GM18499 (cell line): ENCODE measurements around the gene EIF3L.

Experiments used
- ATAC-seq: cut with Tn5 transposase; IDR thresholded peaks from one replicate; pipeline ENCODE4 v1.9.1; 2021; ENCODE audit warnings: moderate number of reproducible peaks; ENCODE audit not compliant: insufficient read depth, unreplicated experiment

EIF3L gene

GRCh38 chr22:37924386-37925065 is 75.3 kb downstream of the EIF3L start:
- no peak for ATAC-seq

- no peak for ATAC-seq
Observed at GRCh38 chr22:37925330-37925729, 76.1 kb downstream of the EIF3L start.

GRCh38 chr22:37925767-37926166 is 76.5 kb downstream of the EIF3L start:
- ATAC-seq: no peak

DNA sequence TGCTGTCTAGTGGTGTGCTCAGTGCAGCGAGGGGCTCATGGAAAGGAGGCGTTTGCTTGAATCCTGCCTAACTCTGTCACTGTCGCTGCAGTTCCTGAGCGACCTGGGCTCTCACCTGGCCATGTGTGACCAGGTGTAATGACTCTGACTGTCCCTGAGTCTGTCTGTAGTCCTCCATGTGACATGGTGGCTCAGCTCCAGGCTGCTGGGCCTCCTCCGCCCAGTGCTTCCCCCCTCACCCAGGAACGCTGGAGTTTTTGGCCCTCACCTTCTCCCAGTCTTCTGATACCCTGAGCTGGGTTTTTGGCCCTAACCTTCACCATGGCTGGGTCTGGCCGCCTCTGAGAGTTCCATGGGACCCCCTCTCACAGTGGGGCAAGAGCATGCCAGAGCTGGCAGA is 77.1 kb downstream of the EIF3L start:
- ATAC-seq: no peak

DNA sequence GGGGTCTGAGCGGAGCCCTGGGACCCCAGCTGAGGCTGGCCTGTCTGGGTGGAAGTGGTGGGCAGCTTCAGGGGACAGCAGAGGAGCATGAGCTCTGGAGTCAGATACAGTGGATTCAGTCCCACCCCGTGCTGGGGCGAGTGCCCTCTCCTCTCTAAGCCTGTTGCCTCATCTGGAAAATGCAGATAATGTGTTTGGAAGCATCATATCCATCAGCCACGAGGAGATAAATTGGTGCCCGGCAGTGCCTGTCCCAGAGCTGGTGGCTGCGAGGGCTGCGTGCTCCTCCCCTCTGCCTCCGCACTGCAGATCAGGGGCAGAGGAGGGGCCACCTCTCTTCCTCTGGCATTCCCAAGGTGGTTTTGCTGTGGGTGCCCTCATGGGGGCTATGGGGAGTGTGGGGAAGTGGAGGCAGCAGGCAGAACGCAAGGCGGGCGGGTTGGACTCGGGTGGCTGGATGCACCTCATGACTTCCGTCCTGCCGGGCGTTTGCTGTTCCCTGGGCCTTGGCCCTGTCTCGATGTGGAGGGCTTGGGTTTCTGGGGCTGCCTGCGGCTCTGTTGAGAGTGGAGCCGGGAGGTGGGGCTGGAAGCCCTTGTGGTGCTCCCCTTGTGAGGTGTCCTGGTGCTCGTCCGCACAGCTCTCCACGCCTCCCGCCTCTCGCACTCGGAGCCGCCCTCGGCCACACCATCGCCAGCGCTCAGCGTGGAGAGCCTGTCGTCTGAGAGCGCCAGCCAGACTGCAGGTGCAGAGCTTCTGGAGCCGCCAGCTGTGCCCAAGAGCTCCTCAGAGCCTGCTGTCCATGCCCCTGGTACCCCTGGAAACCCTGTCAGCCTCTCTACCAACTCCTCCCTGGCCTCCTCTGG is 77.8 kb downstream of the EIF3L start:
- ATAC-seq: no peak

DNA sequence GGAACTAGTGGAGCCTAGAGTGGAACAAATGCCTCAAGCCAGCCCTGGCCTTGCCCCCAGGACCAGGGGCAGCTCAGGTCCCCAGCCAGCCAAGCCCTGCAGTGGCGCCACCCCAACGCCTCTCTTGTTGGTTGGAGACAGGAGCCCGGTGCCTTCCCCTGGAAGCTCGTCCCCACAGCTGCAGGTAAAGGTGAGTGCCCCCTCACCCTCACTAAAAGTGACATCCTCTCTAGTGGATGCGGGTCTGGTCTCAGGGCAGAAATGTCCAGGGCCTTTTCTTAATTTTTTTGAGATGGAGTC is 78.4 kb downstream of the EIF3L start:
- no peak for ATAC-seq

DNA sequence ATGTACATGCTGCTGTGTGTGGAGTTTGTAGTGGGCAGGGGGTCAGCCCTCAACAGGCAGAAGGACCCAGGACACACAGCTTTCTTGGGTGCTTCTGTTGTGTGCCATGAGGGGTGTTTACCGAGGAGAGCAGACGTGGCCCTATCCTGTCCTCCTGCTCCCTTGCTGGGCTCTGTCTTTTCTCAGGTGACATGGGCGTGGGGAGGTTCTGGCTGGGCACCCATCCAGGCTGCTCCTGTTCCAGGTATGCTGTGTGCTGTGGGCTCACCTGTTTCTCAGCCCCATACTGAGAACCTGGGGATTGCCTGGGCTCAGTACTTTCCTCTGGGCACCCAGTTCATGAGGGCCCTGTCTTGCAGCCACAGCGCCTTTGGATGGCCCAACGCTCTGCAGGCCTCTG is 80.2 kb downstream of the EIF3L start:
- no peak for ATAC-seq

DNA sequence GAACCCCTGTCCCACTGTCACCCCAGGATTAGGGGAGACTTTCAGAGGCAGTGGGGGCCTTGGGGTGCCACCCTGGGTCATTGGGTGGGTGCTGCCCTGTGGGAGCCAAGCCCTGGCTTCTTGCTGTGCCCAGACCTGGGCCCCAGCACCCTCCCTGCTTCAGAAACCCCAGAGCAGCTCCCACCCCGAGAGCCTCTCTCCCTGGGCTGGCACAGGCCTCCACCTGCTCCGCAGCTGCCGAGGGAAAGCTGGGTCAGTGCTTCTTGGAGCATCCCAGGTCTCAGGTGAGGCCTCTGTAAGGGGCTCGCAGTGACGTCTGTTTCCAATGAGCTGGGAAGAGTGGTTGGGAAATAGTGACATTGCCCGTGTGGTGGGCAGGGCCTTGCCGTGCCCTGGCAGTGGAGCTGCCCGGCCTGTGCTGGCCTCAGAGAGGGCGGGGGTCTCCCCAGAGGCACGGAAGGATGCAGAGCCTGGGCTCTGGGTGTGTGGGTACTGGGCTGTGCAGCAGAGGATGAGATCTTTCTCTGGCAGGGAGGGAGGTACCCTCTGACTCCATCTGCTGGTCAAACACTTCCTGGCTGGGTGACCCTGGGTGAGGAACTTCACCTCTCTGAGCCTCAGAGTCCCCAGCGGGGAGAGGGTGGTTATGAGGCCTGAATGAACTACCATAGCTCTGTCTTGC is 81.2 kb downstream of the EIF3L start:
- no peak for ATAC-seq

GRCh38 chr22:37930952-37931440 is 81.8 kb downstream of the EIF3L start:
- ATAC-seq: no peak

- no peak for ATAC-seq
Observed at GRCh38 chr22:37931893-37932389, 82.7 kb downstream of the EIF3L start.

DNA sequence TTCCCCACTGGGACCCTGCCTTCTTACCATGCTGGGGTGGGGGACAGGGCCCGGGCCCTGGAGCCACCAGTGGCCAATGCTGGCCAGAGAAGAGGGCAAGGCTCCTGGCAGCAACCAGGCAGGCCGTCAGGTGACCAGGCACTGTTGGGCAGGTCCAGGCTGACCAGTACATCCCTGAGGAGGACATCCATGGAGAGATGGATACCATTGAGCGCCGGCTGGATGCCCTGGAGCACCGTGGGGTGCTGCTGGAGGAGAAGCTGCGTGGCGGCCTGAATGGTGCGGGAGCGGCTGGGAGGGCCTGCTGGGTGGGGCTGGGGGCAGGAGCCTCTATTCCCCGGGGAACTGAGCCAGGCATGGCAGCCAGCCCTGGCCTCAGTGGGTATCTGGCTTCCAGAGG is 83.2 kb downstream of the EIF3L start:
- no peak for ATAC-seq

DNA sequence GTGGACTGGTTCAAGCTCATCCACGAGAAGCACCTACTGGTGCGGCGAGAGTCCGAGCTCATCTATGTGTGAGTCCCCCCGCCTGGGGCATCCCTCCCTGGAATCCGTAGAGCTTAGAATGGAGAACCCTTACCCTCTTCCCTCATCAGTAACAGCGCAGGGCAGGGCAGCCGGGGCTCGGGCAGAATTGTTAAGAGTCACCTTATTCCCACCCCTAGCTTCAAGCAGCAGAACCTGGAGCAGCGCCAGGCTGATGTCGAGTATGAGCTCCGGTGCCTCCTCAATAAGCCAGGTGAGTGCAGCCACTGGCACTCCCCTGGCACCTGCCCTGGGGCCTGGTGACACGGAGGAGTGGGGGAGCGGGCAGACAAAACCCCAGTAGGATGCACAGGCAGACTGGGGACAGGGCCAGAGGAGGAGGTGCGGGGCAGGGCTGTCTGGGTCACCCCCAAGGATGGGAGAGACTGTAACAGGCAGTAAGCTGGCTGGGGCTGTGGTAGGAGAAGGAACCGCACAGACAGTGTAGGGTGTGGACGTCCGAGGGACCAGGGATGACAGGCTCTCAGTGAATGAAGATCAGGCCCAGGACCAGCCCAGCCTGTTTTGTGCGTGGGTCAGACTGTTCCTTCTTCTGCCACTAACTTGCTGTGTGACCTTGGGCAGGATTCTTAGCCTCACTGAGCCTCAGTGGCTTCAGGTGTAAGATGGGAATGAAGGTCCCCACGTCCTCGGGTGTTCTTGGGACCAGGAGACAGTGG is 83.8 kb downstream of the EIF3L start:
- ATAC-seq: no peak

DNA sequence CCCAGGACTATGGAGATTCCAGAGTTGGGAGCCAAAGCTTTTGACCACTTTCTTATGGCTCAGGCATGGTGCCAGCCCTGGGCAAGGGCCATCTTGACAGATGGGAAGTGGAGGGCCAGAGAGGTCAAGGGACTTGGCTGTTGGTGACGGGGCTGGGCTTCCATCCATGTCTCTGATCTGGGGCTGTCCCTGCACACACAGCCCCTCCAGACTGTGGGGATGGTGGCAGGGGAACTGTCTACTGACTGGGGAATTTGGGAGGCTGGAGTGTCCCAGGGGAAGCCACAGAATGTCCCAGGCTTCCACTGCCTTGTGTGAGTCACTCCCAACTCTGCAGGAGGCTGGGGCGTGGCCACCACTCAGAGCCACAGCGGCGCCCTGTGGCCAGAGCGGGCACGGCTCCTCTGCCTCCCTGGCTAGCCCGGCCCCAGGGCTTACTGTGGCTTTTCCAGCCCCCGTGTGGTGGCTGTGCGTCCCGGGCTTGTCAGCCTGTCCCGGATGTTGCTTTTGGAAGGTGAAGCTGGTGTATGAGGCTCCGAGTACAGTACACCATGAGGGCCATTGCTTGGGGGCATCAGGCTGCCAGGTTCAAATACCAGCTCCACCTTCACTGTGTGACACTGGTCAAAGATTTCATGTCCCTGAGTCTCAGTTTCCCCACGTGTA is 84.6 kb downstream of the EIF3L start:
- ATAC-seq: no peak
